Activated CD4-positive, alpha-beta memory T cell treated with anti-CD3 and anti-CD28 coated beads, Interleukin-2, amount 10 ng/mL, durations not matched to agents 7 days and 5 days (primary cell): ENCODE data around the gene PTGDR2. TPM values are rescaled to one million over a fixed set of nuclear protein-coding genes. Genes with fewer than 3 reads are reported as not detected.

ENCODE experiments used
- CTCF ChIA-PET: fragments of 350-600 bp; sonication (Branson Sonifier 250); formaldehyde crosslinking; loops from one replicate; lab custom pipeline; 2021; ENCODE audit warnings: antibody characterized with exemption, inconsistent platforms; lab: Charles Lee
- POLR2A ChIA-PET: fragments of 350-600 bp; sonication (Branson Sonifier 250); formaldehyde crosslinking; loops from one replicate; lab custom pipeline; 2021; ENCODE audit warnings: antibody characterized with exemption; lab: Charles Lee
- DNase-seq: peaks from one replicate; pipeline ENCODE4 v3.0.0-alpha.2; 2020
- H3K27ac Mint-ChIP-seq: one replicate; pipeline ENCODE4 v1.8.0; 2021; ENCODE audit warnings: mild to moderate bottlenecking, mixed read lengths
- H3K27me3 Mint-ChIP-seq: one replicate; pipeline ENCODE4 v1.8.0; 2021; ENCODE audit warnings: mixed read lengths
- H3K36me3 Mint-ChIP-seq: one replicate; pipeline ENCODE4 v1.8.0; 2021; ENCODE audit warnings: low read depth, mixed read lengths
- H3K4me1 Mint-ChIP-seq: one replicate; pipeline ENCODE4 v1.8.0; 2021; ENCODE audit warnings: mixed read lengths
- H3K4me3 Mint-ChIP-seq: one replicate; pipeline ENCODE4 v1.8.0; 2021; ENCODE audit warnings: mild to moderate bottlenecking, mixed read lengths
- H3K9me3 Mint-ChIP-seq: one replicate; pipeline ENCODE4 v1.8.0; 2021; ENCODE audit warnings: mixed read lengths
- total RNA-seq, 2 experiments: library from RNA; stranded (reverse); gene quantifications; one replicate each; pipeline ENCODE4 v1.2.3, GENCODE V29; 2021

PTGDR2 gene
- total RNA-seq, 2 experiments from 2014 or later, result 5.7 TPM

DNA sequence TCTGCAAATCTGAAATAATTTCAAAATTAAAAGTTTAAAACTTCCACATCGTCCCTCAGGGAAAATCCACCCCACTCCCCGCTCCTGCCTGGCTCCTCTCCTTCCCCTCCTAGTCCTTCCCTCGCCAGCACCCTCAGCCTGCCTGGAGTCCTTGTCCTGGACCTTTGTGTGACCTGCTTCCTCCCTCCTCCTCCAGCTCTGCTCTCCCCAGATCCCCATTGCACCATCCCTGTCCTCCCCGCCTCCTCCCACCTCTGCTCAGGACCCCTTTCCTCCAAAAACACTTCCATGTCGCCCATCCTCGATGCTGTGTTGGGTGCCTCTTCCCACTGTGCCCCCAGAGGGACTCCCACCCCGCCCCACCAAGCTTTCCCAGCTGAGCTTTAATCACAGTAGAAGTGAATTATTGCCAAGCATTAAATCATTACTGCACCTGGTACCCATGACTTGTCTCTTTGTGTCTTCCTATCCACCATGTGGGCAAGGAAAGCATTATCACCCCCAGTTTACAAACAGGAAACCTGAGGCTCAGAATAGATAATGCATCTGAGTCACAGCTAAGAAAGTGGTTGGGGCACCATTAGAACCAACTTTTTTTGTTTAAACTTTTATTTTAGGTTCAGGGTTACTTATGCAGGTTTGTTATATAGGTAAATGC is 9.2 kb upstream of the PTGDR2 start:
- ChIA-PET CTCF (interaction anchor here (0.7 to 3.0 kb wide), 3 partner anchors 23 to 103 kb away, joined by 3 to 15 read pairs (median 3); no protein-coding TSS in a partner anchor), POLR2A (no interaction called here)
- no peaks in the 10 kb centered on the region for H3K9me3 Mint-ChIP-seq
- H3K27me3 Mint-ChIP-seq, result peaks cover 6% of the 10 kb centered on the region
- peak overlapping the region; percentile 47 for H3K27ac Mint-ChIP-seq
- H3K36me3 Mint-ChIP-seq, result no peaks in the 10 kb centered on the region
- peaks cover 42% of the 10 kb centered on the region for H3K4me1 Mint-ChIP-seq
- no peak for DNase-seq
- H3K4me3 Mint-ChIP-seq, result no peak overlapping the region

DNA sequence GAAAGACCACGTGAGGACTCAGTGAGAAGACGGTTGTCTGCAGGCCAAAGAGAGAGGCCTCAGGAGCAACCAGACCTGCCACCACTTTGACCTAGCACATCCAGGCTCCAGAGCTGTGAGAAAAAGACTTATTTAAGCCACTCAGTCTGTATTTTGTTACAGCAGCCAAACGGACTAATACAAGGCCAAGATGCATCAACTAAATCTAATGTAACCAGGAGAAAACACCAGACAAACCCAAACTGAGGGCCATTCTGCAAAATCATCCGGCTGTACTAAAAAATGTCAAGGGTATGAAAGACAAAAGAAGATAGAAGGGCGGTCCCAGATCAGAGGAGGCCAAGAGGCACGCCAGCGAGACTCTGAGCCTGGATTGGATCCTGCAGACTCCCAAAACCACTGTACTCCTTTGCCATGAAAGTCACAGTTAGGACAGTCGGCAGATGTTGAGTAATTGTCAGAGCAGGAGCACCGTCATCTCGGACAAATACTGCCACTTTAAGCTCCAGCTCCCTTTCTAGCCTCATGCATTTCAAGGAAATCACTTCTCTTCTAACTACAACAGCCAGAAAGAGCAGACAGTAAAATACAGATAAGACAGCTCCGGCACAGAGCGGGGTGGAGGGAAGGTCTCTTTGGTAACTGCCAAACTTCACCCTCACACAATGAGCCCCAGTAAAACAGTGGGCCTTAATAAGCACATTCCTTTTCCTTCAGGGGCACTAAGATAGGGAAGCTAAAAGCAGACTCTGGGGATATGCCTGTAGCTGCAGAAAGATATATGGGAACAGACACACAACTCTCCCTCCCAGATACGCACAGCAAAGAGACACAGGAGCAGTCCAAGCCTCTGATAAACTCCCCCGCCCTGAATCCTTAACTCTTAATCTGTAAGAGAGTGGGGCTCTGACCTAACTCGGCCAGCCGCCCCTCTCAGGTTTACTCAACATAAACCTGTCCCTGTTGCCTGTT is 8.1 kb upstream of the PTGDR2 start:
- POLR2A ChIA-PET, result no interaction called here

DNA sequence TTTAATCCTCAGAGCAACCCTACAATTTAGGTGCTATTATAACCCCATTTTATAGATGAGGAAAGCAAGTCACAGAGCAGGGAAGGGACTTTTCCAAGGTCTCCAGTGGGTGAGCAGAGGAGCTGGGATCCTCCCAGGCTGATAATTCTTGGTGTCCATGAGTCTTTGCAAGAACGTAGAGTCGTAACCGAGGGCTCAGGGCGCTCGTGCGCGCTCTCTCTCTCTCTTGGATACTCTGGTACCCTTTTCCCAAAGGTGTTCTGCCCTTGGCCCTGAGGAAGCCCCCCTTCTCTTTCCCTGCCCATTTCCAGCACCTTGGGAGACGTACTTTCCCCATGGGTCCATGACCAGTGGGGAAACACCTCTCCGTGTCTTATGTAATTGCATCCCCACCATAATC is 6.4 kb upstream of the PTGDR2 start:
- ChIA-PET POLR2A (no interaction called here), CTCF (interaction anchor here (1.4 kb wide), 1 partner anchor 25 kb away, joined by 5 read pairs; no protein-coding TSS in a partner anchor)
- H3K36me3 Mint-ChIP-seq, result no peaks in the 10 kb centered on the region
- peaks cover 6% of the 10 kb centered on the region for H3K27me3 Mint-ChIP-seq
- no peaks in the 10 kb centered on the region for H3K9me3 Mint-ChIP-seq
- no peak overlapping the region for H3K27ac Mint-ChIP-seq
- no peak overlapping the region for H3K4me3 Mint-ChIP-seq
- no peak for DNase-seq
- H3K4me1 Mint-ChIP-seq, result peaks cover 47% of the 10 kb centered on the region

More for the DNA sequence above, 8.1 kb upstream of the PTGDR2 start:
- H3K9me3 Mint-ChIP-seq, result no peaks in the 10 kb centered on the region
- peaks cover 41% of the 10 kb centered on the region for H3K4me1 Mint-ChIP-seq
- no peak overlapping the region for H3K4me3 Mint-ChIP-seq
- CTCF ChIA-PET, result interaction anchor here (1.4 to 3.0 kb wide), 2 partner anchors 24 kb away, joined by 5 to 15 read pairs; no protein-coding TSS in a partner anchor
- peaks cover 6% of the 10 kb centered on the region for H3K27me3 Mint-ChIP-seq
- no peak for DNase-seq
- no peaks in the 10 kb centered on the region for H3K36me3 Mint-ChIP-seq
- H3K27ac Mint-ChIP-seq, result no peak overlapping the region

DNA sequence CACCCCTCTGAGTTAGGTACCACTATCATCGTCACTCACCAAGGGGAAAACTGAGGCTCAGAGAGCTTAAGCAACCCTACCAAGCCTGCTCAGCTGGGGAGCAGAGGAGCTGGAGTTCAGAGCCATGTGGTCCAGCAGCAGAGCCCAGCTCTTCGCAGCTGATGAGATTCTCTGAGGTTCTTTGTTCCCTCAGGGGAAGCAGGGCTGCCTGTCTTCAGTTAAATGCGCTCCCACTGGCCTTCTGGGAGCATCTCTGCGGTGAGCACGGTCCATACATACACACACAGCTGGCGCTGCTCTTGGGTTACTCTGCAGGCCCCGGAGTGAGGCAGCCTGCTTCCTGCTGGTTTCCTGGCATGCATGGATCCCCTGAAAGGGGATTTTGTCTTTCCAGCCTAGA is 5.2 kb upstream of the PTGDR2 start:
- Mint-ChIP-seq H3K4me1 (peaks cover 45% of the 10 kb centered on the region), H3K36me3 (no peaks in the 10 kb centered on the region), H3K27me3 (peaks cover 6% of the 10 kb centered on the region), H3K9me3 (no peaks in the 10 kb centered on the region), H3K27ac (no peak overlapping the region), H3K4me3 (no peak overlapping the region)
- DNase-seq, result no peak
- CTCF ChIA-PET, result interaction anchor here (0.6 to 1.1 kb wide), 3 partner anchors 10 to 30 kb away, joined by 3 read pairs; no protein-coding TSS in a partner anchor
- POLR2A ChIA-PET, result no interaction called here

DNA sequence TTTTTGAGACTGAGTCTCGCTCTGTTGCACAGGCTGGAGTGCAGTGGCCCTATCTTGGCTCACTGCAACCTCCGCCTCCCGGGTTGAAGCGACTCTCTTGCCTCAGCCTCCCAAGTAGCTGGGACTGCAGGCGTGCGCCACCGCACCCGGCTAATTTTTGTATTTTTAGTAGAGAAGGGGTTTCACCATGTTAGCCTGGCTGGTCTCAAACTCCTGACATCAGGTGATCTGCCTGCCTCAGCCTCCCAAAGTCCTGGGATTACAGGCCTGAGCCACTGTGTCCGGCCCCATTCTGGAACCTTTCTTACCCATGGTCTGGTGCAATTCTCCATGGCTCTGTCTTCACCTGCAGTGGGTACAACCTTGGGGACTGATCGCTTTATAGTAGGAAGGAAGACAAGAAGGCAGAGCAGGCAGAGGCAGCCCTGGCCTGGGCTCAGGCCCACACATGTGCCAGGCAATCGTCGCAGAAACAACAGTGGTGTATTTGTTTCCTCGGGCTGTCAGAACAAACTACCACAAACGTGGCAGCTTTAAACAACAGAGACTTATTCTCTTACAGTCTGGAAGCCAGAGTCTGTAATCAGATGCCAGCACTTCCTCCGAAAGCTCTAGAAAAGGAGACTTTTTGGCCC is 4.0 kb upstream of the PTGDR2 start:
- no peak overlapping the region for H3K4me3 Mint-ChIP-seq
- no peaks in the 10 kb centered on the region for H3K36me3 Mint-ChIP-seq
- H3K27me3 Mint-ChIP-seq, result peaks cover 6% of the 10 kb centered on the region
- H3K27ac Mint-ChIP-seq, result no peak overlapping the region
- peaks cover 41% of the 10 kb centered on the region for H3K4me1 Mint-ChIP-seq
- ChIA-PET POLR2A (no interaction called here), CTCF (interaction anchor here (1.1 kb wide), 1 partner anchor 29 kb away, joined by 3 read pairs; no protein-coding TSS in a partner anchor)
- H3K9me3 Mint-ChIP-seq, result no peaks in the 10 kb centered on the region
- DNase-seq, result no peak

DNA sequence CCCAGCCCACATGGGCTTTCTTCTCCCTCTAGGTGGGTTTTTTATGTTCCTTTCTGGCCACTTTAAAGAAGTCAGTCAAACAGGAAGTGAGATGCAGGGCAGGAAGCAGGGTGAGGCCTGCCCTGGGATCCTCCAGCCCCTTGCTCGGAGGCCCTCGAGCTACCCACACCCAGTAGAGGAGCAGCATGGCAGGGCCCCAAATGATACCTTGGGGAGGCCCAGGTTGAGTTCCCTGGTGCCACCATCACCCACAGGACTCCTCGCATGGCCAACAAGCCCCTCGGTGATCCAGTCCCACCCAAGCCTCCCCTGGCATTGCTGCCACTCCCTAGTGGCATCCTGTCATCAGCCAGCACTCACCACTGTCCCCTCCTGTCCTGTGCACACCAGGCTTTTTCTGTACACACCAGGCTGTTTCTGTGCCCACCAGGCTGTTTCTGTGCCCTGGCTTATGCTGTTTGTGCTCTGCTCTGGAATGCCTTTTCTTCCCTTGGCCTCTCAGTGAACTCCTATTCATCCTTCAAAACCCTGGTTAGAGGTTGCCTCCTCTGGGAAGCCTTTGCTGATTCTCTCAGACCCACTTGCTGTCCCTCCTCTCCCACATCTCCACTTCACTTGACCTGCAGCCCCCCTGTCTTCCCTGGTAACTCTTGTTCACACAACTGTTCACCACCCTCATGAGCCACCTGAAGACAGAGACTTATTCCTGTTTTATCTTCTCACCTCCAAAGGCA is 3.1 kb upstream of the PTGDR2 start:
- ChIA-PET CTCF (interaction anchor here (1.0 to 1.8 kb wide), 3 partner anchors 27 to 40 kb away, joined by 3 to 8 read pairs (median 4); no protein-coding TSS in a partner anchor), POLR2A (interaction anchor here (1.8 kb wide), 1 partner anchor 503 kb away, joined by 4 read pairs; the partner anchor contains the start of genes CYB561A3 and TMEM138)
- peaks cover 34% of the 10 kb centered on the region for H3K4me1 Mint-ChIP-seq
- no peak overlapping the region for H3K4me3 Mint-ChIP-seq
- no peaks in the 10 kb centered on the region for H3K36me3 Mint-ChIP-seq
- H3K27me3 Mint-ChIP-seq, result peaks cover 3% of the 10 kb centered on the region
- DNase-seq, result no peak
- H3K27ac Mint-ChIP-seq, result peak overlapping the region; percentile 40
- no peaks in the 10 kb centered on the region for H3K9me3 Mint-ChIP-seq

DNA sequence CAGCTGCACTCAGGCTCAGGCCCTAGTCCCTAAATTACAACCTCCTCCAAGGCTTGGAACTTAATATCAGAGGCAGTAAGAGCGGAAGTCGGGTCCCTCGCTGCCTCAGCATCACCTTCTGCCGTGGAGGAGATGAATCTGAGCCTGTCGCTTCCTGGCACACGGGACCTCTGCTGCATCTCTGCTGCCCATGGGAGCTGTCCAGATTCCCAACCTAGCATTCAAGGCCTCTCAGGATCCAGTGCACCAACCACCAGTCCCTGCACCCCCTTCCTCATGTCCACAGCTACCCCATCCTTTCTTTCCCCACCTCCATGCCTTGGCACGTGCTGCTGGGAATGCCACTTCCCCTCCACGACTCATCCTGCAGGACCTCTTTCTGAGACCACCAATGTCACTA is 2.5 kb upstream of the PTGDR2 start:
- no peaks in the 10 kb centered on the region for H3K36me3 Mint-ChIP-seq
- H3K9me3 Mint-ChIP-seq, result no peaks in the 10 kb centered on the region
- POLR2A ChIA-PET, result interaction anchor here (1.8 kb wide), 1 partner anchor 504 kb away, joined by 4 read pairs; the partner anchor contains the start of genes CYB561A3 and TMEM138
- peaks cover 32% of the 10 kb centered on the region for H3K4me1 Mint-ChIP-seq
- H3K27me3 Mint-ChIP-seq, result no peaks in the 10 kb centered on the region
- CTCF ChIA-PET, result interaction anchor here (1.0 to 1.8 kb wide), 4 partner anchors 26 to 41 kb away, joined by 3 to 8 read pairs (median 4); no protein-coding TSS in a partner anchor
- H3K4me3 Mint-ChIP-seq, result no peak overlapping the region
- no peak for DNase-seq
- H3K27ac Mint-ChIP-seq, result peak overlapping the region; percentile 33

DNA sequence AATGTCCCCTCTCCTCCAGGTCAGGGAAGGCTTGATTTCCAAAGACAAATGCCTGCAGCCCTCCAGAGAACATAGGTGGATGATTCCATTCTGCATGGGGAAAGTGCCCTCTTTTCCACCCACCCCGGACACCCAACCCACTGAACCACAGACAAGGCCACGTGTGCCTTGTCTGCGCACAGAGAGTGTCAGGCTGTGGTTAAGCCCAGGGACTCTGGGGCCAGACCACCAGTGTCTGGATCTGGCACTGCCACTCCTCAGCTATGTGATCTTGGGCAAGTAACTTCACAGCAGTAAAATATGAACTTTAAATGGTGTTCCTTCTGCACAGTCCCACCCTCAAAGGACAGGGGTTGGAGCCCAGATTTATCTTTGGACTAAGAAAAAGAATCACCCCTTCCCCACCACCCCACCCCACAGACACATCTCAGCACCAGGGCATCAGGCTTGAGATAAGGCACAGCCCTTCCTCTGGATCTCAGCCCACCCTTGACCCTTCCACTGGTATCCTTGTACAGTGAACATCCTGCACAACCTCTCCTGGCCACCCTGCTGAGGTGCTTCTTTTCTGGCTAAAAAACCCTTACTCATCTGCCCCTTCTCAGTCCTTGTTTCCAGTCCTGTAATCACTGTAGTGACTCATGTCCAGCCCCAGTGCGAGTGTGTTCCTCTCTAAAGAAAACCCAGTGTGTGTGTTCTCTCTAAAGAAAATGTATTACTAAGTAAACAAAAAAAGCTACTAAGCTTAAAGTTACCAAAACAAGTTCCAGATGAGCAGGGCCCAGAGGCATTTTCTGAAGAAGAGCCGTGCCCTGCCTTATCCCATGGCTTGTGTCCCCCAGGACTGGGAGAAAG is 1.9 kb upstream of the PTGDR2 start:
- Mint-ChIP-seq H3K4me1 (peaks cover 32% of the 10 kb centered on the region), H3K36me3 (no peaks in the 10 kb centered on the region), H3K4me3 (no peak overlapping the region), H3K27ac (no peak overlapping the region), H3K27me3 (no peaks in the 10 kb centered on the region), H3K9me3 (no peaks in the 10 kb centered on the region)
- POLR2A ChIA-PET, result interaction anchor here (1.8 kb wide), 1 partner anchor 505 kb away, joined by 4 read pairs; the partner anchor contains the start of genes CYB561A3 and TMEM138
- no peak for DNase-seq
- CTCF ChIA-PET, result interaction anchor here (1.0 to 2.6 kb wide), 5 partner anchors 26 to 42 kb away, joined by 3 to 8 read pairs (median 4); no protein-coding TSS in a partner anchor

DNA sequence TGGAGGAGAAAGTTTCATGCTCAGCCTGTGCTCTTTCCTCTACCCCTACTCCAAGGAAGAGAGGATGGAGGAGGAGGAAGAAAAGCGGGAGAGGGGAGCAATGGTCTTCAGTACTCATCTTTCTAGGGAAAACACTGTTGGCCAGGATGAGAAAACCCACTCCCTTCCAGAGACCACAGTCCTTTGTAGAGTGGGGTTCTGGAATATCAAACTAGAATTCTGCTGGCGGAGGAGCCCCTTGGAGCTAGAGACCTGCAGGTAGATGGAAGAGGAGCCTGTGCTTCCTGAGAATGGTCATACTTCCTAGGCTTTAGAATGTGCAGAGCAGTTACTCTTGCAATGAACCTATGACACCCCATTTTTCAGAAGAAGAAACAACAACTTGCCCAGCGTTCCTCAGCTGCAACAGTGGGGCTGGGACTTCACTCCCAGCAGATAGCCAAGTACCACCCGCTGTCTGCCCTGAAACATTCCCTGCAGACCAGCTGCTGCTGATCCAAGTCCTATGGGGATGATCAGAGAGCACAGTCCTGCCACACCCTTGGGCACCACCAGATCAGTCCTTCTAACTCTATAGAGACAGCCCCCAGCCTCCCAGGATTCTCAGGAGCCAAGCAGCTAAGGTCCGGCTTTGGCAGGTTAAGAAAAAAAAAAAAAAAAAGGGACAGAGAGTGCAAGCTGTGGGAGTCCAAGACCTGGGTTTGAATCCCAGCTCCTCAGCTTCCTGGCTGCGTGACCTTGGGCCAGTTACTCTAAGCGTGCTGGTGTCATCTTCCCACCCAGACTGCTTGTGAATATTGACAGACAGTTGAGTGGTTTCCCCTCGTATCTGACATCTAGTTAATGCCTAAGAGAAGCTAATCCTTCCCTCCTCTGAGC is 664 bp downstream of the PTGDR2 start:
- no peak for DNase-seq
- Mint-ChIP-seq H3K4me3 (peak overlapping the region; percentile 42), H3K9me3 (no peaks in the 10 kb centered on the region), H3K4me1 (peaks cover 30% of the 10 kb centered on the region), H3K27ac (no peak overlapping the region), H3K27me3 (no peaks in the 10 kb centered on the region), H3K36me3 (peaks cover 19% of the 10 kb centered on the region)
- ChIA-PET POLR2A (interaction anchor here (0.7 to 1.4 kb wide), 4 partner anchors 8 to 18 kb away, joined by 4 to 5 read pairs (median 4); no protein-coding TSS in a partner anchor), CTCF (interaction anchor here (0.6 to 2.6 kb wide), 3 partner anchors 23 to 38 kb away, joined by 3 to 13 read pairs (median 8); no protein-coding TSS in a partner anchor)

DNA sequence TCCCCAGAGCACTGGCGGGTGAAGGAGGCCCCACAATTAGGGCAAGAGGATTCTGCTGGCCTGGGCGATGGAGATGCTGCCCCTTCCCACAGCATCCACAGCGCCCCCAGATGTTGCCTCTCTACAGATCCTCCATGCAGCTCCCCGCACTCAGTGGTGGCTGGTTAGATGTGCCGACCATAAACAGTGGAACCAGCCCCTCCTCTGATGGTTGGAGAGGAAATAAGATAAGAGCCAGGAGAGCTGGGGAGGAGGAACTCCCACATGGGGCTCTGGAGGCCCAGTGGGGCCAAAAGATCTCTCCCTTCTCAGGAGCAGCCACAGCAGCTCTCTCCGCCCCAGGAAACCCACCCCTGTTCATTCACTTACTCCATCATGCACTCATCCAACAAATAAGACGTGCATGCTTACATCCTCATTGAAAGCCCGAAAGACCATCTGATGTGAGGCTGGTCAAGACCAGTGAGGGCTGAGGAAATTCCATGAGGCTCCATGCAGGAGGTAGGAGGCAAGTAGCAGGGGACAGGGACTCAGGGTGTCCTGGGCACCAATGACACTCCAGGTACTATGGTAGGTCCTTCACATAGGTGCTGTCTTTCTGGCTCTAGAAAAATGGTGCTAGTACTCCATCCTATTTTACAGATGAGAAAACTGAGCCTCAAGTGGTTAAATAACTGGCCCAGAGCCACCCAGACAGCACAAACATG is 1.5 kb downstream of the PTGDR2 start:
- H3K9me3 Mint-ChIP-seq, result no peaks in the 10 kb centered on the region
- peaks cover 22% of the 10 kb centered on the region for H3K36me3 Mint-ChIP-seq
- peaks cover 26% of the 10 kb centered on the region for H3K4me1 Mint-ChIP-seq
- H3K27me3 Mint-ChIP-seq, result no peaks in the 10 kb centered on the region
- H3K4me3 Mint-ChIP-seq, result peak overlapping the region; percentile 27
- ChIA-PET CTCF (interaction anchor here (2.4 kb wide), 1 partner anchor 34 kb away, joined by 13 read pairs; no protein-coding TSS in a partner anchor), POLR2A (interaction anchor here (0.5 to 1.3 kb wide), 2 partner anchors 8 to 285 kb away, joined by 3 to 4 read pairs; no protein-coding TSS in a partner anchor)
- no peak for DNase-seq
- no peak overlapping the region for H3K27ac Mint-ChIP-seq
